GM10266 (cell line): ENCODE results near the gene GUCY1A2.

Experiments used
- DNase-seq: peaks from one replicate; pipeline ENCODE4 v3.0.0; 2012; ENCODE audit errors: extremely low spot score
- CTCF ChIP-seq: IDR thresholded peaks from 2 replicates; pipeline ENCODE4 v1.5.1; 2012; ENCODE audit warnings: mild to moderate bottlenecking, low read depth; ENCODE audit not compliant: control insufficient read depth, insufficient read depth; ENCODE audit errors: missing control alignments

The GUCY1A2 gene

GRCh38 chr11:106986673-106987072 lies 31.6 kb downstream of the GUCY1A2 start:
- no peak for TF ChIP-seq CTCF
- DNase-seq = no peak

GRCh38 chr11:106986261-106986660 lies 32.0 kb downstream of the GUCY1A2 start:
- no peak for DNase-seq
- TF ChIP-seq CTCF = no peak

GRCh38 chr11:106983991-106984390 lies 34.3 kb downstream of the GUCY1A2 start:
- no peak for TF ChIP-seq CTCF
- DNase-seq = no peak

GRCh38 chr11:106983261-106983660 lies 35.0 kb downstream of the GUCY1A2 start:
- TF ChIP-seq CTCF = no peak
- no peak for DNase-seq

GRCh38 chr11:106974831-106975230 lies 43.4 kb downstream of the GUCY1A2 start:
- TF ChIP-seq CTCF = no peak
- no peak for DNase-seq

GRCh38 chr11:106971864-106972263 lies 46.4 kb downstream of the GUCY1A2 start:
- no peak for TF ChIP-seq CTCF

GRCh38 chr11:106969644-106970355 lies 48.5 kb downstream of the GUCY1A2 start:
- no peak for DNase-seq
- no peak for TF ChIP-seq CTCF

More at GRCh38 chr11:106971864-106972263, 46.4 kb downstream of the GUCY1A2 start:
- DNase-seq = no peak
